Endothelial cell of hepatic sinusoid (primary cell): ENCODE measurements around the gene RSBN1L.
"Not testable (repeated sequence)": the region's sequence is repeated elsewhere in the genome, so short reads cannot be mapped to it uniquely, and the experiment has no call there.

Source experiments
- in situ Hi-C: cut with HindIII; loops from 2 replicates; pipeline ENCODE4 v1.10.0; 2017; ENCODE audit warnings: low sequenced_read_pairs

Gene RSBN1L

GRCh38 chr7:77765481-77765880, 69.2 kb downstream of the RSBN1L start:
- in situ Hi-C loops, result no loop called here

GRCh38 chr7:77765906-77766800, 69.9 kb downstream of the RSBN1L start:
- in situ Hi-C loops, result no loop called here

- in situ Hi-C loops, result no loop called here
Observed at GRCh38 chr7:77766801-77767605, 70.7 kb downstream of the RSBN1L start.

GRCh38 chr7:77770316-77770715, 74.1 kb downstream of the RSBN1L start:
- in situ Hi-C loops, result no loop called here

- in situ Hi-C loops, result no loop called here
Observed at GRCh38 chr7:77771901-77772300, 75.6 kb downstream of the RSBN1L start.

- in situ Hi-C loops, result no loop called here
Observed at GRCh38 chr7:77778535-77778934, 82.3 kb downstream of the RSBN1L start.

- in situ Hi-C loops, result no loop called here
Observed at GRCh38 chr7:77782383-77782782, 86.1 kb downstream of the RSBN1L start.

GRCh38 chr7:77783111-77783510, 86.9 kb downstream of the RSBN1L start:
- in situ Hi-C loops, result no loop called here

GRCh38 chr7:77783545-77783944, 87.3 kb downstream of the RSBN1L start:
- in situ Hi-C loops, result no loop called here

- in situ Hi-C loops, result not testable (repeated sequence)
Observed at GRCh38 chr7:77784426-77784825, 88.2 kb downstream of the RSBN1L start.

GRCh38 chr7:77786018-77786417, 89.8 kb downstream of the RSBN1L start:
- in situ Hi-C loops, result no loop called here

GRCh38 chr7:77786741-77787140, 90.5 kb downstream of the RSBN1L start:
- in situ Hi-C loops, result no loop called here

- in situ Hi-C loops, result no loop called here
Observed at GRCh38 chr7:77788327-77788902, 92.2 kb downstream of the RSBN1L start.

- in situ Hi-C loops, result no loop called here
Observed at GRCh38 chr7:77791336-77791735, 95.1 kb downstream of the RSBN1L start.

GRCh38 chr7:77791956-77792355, 95.7 kb downstream of the RSBN1L start:
- in situ Hi-C loops, result no loop called here

GRCh38 chr7:77794000-77794399, 97.7 kb downstream of the RSBN1L start:
- in situ Hi-C loops, result no loop called here

GRCh38 chr7:77796109-77796508, 99.8 kb downstream of the RSBN1L start:
- in situ Hi-C loops, result no loop called here

- in situ Hi-C loops, result no loop called here
Observed at GRCh38 chr7:77796960-77797359, 100.7 kb downstream of the RSBN1L start.

- in situ Hi-C loops, result no loop called here
Observed at GRCh38 chr7:77797734-77798393, 101.6 kb downstream of the RSBN1L start.

- in situ Hi-C loops, result no loop called here
Observed at GRCh38 chr7:77798394-77799077, 102.3 kb downstream of the RSBN1L start, which contains the start of the genes PHTF2 and TMEM60. Gene PHTF2 (plus strand): TSS chr7:77798773. Gene TMEM60 (minus strand): TSS chr7:77798434. CDS start chr7:77794373, 4,061 bp downstream.
